NCI-H345 treated with DMSO at 0.1 percent for 48 hours (cell line): Measurements from ENCODE around the gene SULT1C4.
"Not testable (repeated sequence)": the region's sequence is repeated elsewhere in the genome, so short reads cannot be mapped to it uniquely, and the experiment has no call there.

ENCODE experiments used
- DNase-seq: peaks from one replicate; lab custom pipeline; 2025; ENCODE audit not compliant: unreplicated experiment; lab: John Stamatoyannopoulos, UW

Gene SULT1C4

GRCh38 chr2:108377815-108378630, at the start of gene SULT1C4:
Gene SULT1C4 (plus strand): TSS chr2:108377954. CDS start chr2:108378338, 384 bp downstream.
- DNase-seq = no peak

DNA sequence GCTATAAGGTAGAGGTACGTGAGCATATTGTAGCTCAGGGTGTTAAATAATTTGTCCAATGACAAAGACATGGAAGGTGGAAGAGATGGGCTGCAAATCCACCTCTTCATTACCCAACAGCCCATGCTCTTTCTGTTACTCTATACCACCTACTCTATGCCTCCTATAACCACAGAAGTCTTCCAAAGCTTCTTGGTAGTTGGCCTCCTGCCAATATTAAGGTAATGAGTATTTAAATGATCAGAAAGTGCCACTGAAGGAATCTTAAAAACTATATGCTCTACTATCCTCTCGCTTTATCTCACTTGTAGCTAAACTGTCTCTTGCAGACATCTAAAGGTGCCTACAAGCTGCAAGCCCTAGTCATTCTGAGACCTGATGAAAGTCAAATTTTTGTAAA, 48.0 kb upstream of the SULT1C4 start:
- DNase-seq = no peak

DNA sequence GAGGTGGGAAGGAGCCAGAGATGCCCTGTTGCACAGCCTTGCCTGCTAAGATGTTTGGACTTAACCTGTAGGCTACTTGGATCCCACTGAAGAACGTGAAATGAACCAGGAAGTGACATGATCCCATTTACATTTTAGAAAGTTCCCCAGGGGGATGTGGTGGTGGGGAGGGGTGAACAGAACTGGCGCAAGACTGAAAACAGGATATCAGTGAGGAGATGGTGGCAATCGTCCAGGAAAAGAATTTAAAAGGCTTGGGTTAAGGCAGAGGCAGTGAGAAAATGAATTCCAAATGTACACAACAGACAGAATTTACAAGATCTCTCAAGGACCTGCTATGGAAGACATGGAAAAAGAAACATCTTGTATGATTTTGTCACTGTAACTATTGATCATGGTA, 46.8 kb upstream of the SULT1C4 start:
- DNase-seq = no peak

DNA sequence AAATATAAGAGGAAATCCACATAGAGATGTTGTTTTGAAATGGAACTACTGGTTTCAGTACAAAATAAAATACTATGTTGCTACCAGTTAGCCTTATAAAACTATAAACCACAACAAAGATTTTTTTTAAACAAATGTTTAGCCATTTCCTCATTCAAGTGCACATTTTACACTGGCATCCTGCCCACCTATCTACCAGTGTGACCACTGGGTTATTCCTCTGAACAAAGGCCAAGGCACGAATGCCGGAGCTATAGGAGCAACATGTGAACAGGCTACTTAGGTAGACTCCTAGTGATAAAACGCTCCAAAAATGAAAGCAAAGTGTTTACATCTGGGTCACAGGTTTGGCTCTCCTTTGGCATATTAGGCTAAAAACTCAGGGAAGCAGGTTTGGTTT, 31.8 kb upstream of the SULT1C4 start:
- no peak for DNase-seq

DNA sequence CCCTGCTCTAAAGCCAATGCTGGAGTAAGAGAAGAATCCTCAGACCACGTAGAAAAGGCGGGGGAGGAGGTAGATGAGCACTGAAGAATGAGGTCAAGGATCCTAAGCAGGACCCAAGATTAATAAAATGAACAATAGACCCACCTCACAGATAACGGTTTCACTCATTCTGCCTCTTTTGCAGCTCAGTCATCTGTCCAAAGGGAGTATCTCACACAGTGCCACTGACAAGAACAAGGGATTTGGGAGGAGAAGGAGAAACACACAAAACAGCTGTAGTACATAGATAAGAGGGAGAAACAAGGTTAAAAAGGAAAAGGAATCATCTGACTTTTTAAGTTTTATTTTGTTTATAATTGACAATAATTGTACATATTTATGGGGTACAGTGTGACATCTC, 30.9 kb upstream of the SULT1C4 start:
- DNase-seq = no peak

DNA sequence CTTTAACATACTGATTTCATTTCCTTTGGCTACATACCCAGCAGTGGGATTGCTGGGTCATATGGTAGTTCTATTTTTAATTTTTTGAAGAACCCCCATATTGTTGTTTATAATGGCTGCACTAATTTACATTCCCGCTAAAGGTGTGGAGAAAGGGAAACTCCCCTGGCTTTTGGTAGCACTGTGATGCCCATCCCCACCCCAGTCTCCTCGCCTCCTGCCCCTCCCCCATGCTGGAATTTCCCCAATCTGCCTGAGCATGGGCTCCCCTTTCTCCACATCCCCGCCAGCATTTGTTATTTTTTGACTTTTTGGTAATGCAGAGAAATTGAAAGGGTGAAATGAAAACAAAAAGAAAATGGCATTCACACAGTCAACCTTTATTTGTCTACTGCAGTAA, 30.0 kb upstream of the SULT1C4 start:
- DNase-seq = no peak

GRCh38 chr2:108348816-108349570, 28.8 kb upstream of the SULT1C4 start:
- no peak for DNase-seq

GRCh38 chr2:108349571-108349928, 28.2 kb upstream of the SULT1C4 start:
- DNase-seq = no peak

GRCh38 chr2:108351889-108352288, 25.9 kb upstream of the SULT1C4 start:
- DNase-seq = no peak

- no peak for DNase-seq
Measured at GRCh38 chr2:108354136-108354535, 23.6 kb upstream of the SULT1C4 start.

GRCh38 chr2:108355906-108356734, 21.6 kb upstream of the SULT1C4 start:
- no peak for DNase-seq

DNA sequence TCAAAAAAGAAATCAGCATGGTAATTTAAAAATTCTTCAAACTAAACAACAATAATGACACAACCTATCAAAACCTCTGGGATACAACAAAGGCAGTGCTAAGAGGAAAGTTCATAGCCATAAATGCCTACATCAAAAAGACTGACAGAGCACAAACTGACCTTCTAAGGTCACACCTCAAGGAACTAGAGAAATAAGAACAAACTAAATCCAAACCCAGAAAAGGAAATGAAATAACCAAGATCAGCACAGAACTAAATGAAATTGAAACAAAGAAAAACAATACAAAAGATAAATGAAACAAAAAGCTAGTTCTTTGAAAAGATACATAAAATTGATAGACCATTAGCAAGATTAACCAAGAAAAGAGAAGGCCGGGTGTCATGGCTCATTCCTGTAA, 18.4 kb upstream of the SULT1C4 start:
- DNase-seq = not testable (repeated sequence)

DNA sequence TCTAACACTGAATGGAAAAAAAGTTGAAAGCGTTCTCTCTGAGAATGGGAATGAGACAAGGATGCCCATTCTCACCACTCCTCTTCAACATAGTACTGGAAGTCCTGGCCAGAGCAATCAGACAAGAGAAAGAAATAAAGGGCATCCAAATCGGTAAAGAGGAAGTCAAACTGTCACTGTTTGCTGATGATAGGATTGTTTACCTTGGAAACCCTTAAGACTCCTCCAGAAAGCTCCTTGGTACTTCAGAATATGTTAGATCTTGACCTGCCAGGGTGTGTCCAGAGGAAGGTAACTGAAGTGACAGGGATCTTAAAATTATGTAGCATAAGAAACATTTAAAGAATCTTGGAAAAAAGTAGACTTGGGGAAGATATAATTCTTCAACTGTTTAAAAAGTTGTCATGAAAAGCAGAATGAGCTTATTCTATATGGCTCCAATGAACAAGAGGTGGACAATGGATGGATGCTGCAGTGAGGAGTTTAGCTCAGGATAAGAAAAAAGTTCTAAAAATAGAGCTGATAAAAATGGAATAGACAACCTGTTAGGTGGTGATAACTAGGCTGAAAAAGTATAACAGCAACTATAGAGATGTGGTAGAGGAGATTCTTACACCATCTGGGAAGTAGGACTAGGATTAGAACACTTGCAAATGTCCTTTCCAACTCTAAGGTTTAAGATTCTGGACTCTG, 16.8 kb upstream of the SULT1C4 start:
- DNase-seq = no peak

- DNase-seq = no peak
Measured at GRCh38 chr2:108363024-108363907, 14.5 kb upstream of the SULT1C4 start.

DNA sequence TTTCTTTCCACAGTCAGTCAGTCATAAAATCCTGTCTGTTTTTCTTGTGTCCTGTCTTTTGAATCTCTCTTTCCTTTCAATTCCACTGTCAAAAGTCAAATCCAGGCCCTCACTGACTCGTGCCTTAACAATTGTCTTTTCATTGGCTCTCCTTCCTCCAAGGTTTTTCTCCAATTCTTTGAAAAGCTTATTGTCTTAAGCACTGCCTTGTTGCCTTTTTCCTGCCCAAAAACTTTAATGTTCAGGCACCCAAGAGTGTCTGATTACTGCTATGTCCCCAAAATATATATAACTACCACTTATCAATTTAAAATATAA, 13.9 kb upstream of the SULT1C4 start:
- DNase-seq = no peak

GRCh38 chr2:108364676-108365297, 13.0 kb upstream of the SULT1C4 start:
- no peak for DNase-seq

DNA sequence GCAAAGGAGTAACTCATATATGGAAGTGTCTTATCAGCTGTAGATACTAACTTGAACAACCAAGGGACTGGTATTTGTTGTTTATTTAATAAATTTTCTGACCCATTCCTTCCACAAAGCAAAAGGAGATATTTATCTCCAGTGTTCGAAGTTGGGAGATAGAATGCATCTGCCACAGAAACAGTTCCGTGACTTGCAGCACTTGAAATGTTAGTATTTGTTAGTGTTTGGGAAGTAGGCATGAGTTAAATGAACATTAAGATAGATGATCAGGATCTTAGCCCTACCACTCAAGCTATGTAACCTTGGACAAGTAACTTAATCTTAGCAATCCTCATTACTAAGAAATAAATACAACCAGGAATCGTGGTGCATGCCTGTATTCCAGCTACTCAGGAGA, 12.1 kb upstream of the SULT1C4 start:
- DNase-seq = no peak

DNA sequence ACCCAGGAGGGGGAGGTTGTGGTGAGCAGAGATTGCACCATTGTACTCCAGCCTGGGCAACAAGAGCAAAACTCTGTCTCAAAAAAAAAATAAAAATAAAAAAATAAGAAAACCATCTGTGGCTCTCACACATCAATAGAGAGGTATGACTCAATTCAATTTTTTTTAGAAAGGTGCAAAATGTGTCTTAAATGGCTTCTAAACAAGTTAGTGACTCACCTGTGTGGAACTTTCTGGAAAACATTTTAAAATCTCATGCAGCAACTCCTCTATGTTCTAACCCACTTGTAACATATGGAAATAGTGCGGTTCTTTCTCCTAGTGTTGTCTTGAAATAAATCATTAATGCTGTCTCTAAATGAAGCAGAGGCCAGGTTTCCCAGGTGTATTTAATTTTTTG, 10.7 kb upstream of the SULT1C4 start:
- DNase-seq = no peak

GRCh38 chr2:108367561-108368175, 10.1 kb upstream of the SULT1C4 start:
- DNase-seq = no peak
